PC-9 (cell line): ENCODE data around the gene PXT1. TPM values are rescaled to one million over a fixed set of nuclear protein-coding genes. Genes with fewer than 3 reads are reported as not detected.

Experiments
- BruUV-seq: library from RNA; stranded (reverse); fragments of 400-500 nt; replicated peaks from 2 replicates; lab custom pipeline; 2021; lab: Mats Ljungman, UMichigan
- CTCF ChIA-PET: fragments of 300-600 bp; sonication (Branson Sonifier 250); formaldehyde crosslinking; loops from one replicate; lab custom pipeline; 2022; ENCODE audit warnings: antibody characterized with exemption; lab: Charles Lee
- POLR2A ChIA-PET: fragments of 300-600 bp; sonication (Branson Sonifier 250); formaldehyde crosslinking; loops from one replicate; lab custom pipeline; 2022; ENCODE audit warnings: antibody characterized with exemption; ENCODE audit not compliant: unreplicated experiment; lab: Charles Lee
- DNase-seq, 2 experiments: peaks; one replicate each; pipeline versions ENCODE4 v3.0.0 to v3.0.0-alpha.2; 2015 to 2022; ENCODE audit warnings: mixed read lengths in 1 of 2
- H2AFZ ChIP-seq: fragments of 200-600 bp; sonication (generic); 2 replicates; pipeline ENCODE4 v1.8.1; 2017; ENCODE audit warnings: antibody characterized with exemption
- H3F3A ChIP-seq: fragments of 200-600 bp; sonication (generic); 2 replicates; pipeline ENCODE4 v1.8.1; 2017; ENCODE audit warnings: antibody characterized with exemption, mild to moderate bottlenecking, low read depth; ENCODE audit not compliant: insufficient read depth
- H3K27ac ChIP-seq: fragments of 200-600 bp; sonication (generic); 2 replicates; pipeline ENCODE4 v1.6.1; 2016; ENCODE audit warnings: mixed run types
- H3K27me3 ChIP-seq: fragments of 200-600 bp; sonication (generic); 2 replicates; pipeline ENCODE4 v1.6.1; 2016; ENCODE audit warnings: low read depth, mixed run types; ENCODE audit not compliant: insufficient read depth
- H3K36me3 ChIP-seq: fragments of 200-600 bp; sonication (generic); 2 replicates; pipeline ENCODE4 v1.6.1; 2016; ENCODE audit warnings: low read depth, mixed run types
- H3K4me1 ChIP-seq: fragments of 200-600 bp; sonication (generic); replicated peaks from 2 replicates; pipeline ENCODE4 v1.6.1; 2016; ENCODE audit warnings: mixed run types; ENCODE audit not compliant: insufficient read depth
- H3K4me2 ChIP-seq: fragments of 200-600 bp; sonication (generic); 2 replicates; pipeline ENCODE4 v1.6.1; 2017; ENCODE audit warnings: mixed run types
- H3K4me3 ChIP-seq: fragments of 200-600 bp; sonication (generic); 2 replicates; pipeline ENCODE4 v1.6.1; 2016; ENCODE audit warnings: mixed run types
- H3K79me2 ChIP-seq: fragments of 200-600 bp; sonication (generic); 2 replicates; pipeline ENCODE4 v1.6.1; 2017; ENCODE audit warnings: low read depth, mixed run types
- H3K9me2 ChIP-seq: fragments of 200-600 bp; sonication (generic); 2 replicates; pipeline ENCODE4 v1.8.1; 2017; ENCODE audit warnings: mild to moderate bottlenecking; ENCODE audit not compliant: insufficient read depth
- H3K9me3 ChIP-seq: fragments of 200-600 bp; sonication (generic); 2 replicates; pipeline ENCODE4 v1.8.1; 2016; ENCODE audit warnings: low read depth; ENCODE audit not compliant: insufficient read depth
- H4K20me1 ChIP-seq: fragments of 200-600 bp; sonication (generic); 2 replicates; pipeline ENCODE4 v1.8.1; 2017; ENCODE audit not compliant: insufficient read depth
- CTCF ChIP-seq: fragments of 200-600 bp; sonication (generic); conservative IDR thresholded peaks from 2 replicates; pipeline ENCODE4 v1.6.1; 2017; ENCODE audit warnings: mixed run types, antibody characterized with exemption, mild to moderate bottlenecking, moderate library complexity
- EZH2 ChIP-seq: fragments of 200-600 bp; sonication (generic); IDR thresholded peaks from 2 replicates; pipeline ENCODE4 v1.8.0; 2017; ENCODE audit warnings: antibody characterized with exemption, low read depth
- intact Hi-C: fragments of 100-400 bp; cut with micrococcal nuclease; formaldehyde crosslinking; loops from one replicate; pipeline ENCODE4 v1.10.0; 2022; ENCODE audit not compliant: unreplicated experiment
- total RNA-seq: library from RNA; stranded (reverse); gene quantifications from 2 replicates; pipeline ENCODE4 v1.2.3, GENCODE V29; 2021

Gene PXT1
- total RNA-seq, 1 experiment from 2014 or later: not detected

GRCh38 chr6:36464233-36464632 lies 21.6 kb upstream of the PXT1 start:
- Histone ChIP-seq H4K20me1 (peaks cover 9% of the 10 kb centered on the region), H2AFZ (no peak overlapping the region), H3K79me2 (peaks cover 86% of the 10 kb centered on the region), H3K9me3 (no peaks in the 10 kb centered on the region), H3K4me3 (no peak overlapping the region), H3F3A (peaks cover 7% of the 10 kb centered on the region; the same call in 1 of the 2 replicates), H3K4me2 (no peak overlapping the region), H3K9me2 (no peaks in the 10 kb centered on the region), H3K27me3 (no peaks in the 10 kb centered on the region), H3K36me3 (no peaks in the 10 kb centered on the region), H3K27ac (no peak overlapping the region), H3K4me1 (no peaks in the 10 kb centered on the region)
- ChIA-PET CTCF (no interaction called here), POLR2A (no interaction called here)
- intact Hi-C loops: no loop called here
- DNase-seq: no peak
- no TSS peak for BruUV-seq
- TF ChIP-seq CTCF (no peak), EZH2 (no peak)

GRCh38 chr6:36463676-36464075 lies 21.0 kb upstream of the PXT1 start:
- intact Hi-C loops: no loop called here
- CTCF ChIA-PET: no interaction called here
- TF ChIP-seq CTCF (no peak), EZH2 (no peak)

GRCh38 chr6:36461646-36462045 lies 19.0 kb upstream of the PXT1 start:
- Histone ChIP-seq H3K36me3 (no peaks in the 10 kb centered on the region; the same call in 1 of the 2 replicates), H4K20me1 (peaks cover 2% of the 10 kb centered on the region; the same call in 1 of the 2 replicates), H3K27ac (no peak overlapping the region), H2AFZ (no peak overlapping the region), H3K4me3 (no peak overlapping the region), H3K9me2 (no peaks in the 10 kb centered on the region), H3K79me2 (peaks cover 84% of the 10 kb centered on the region), H3K27me3 (no peaks in the 10 kb centered on the region), H3K4me1 (no peaks in the 10 kb centered on the region), H3K9me3 (no peaks in the 10 kb centered on the region), H3F3A (peaks cover 7% of the 10 kb centered on the region; the same call in 1 of the 2 replicates), H3K4me2 (no peak overlapping the region)
- no TSS peak for BruUV-seq
- TF ChIP-seq CTCF (no peak), EZH2 (no peak)
- DNase-seq: no peak
- ChIA-PET CTCF (no interaction called here), POLR2A (no interaction called here)
- intact Hi-C loops: no loop called here

More at GRCh38 chr6:36463676-36464075, 21.0 kb upstream of the PXT1 start:
- peaks cover 6% of the 10 kb centered on the region; the same call in 1 of the 2 replicates for H4K20me1 ChIP-seq
- H3K9me2 ChIP-seq: no peaks in the 10 kb centered on the region
- no peak overlapping the region for H3K27ac ChIP-seq
- H3K4me2 ChIP-seq: no peak overlapping the region
- H3K4me1 ChIP-seq: no peaks in the 10 kb centered on the region
- no TSS peak for BruUV-seq
- DNase-seq: no peak
- POLR2A ChIA-PET: interaction anchor here (0.6 to 0.9 kb wide), 2 partner anchors 40 to 129 kb away, joined by 5 to 6 read pairs; no protein-coding TSS in a partner anchor
- no peaks in the 10 kb centered on the region for H3K27me3 ChIP-seq
- H3K36me3 ChIP-seq: no peaks in the 10 kb centered on the region
- H3K79me2 ChIP-seq: peaks cover 84% of the 10 kb centered on the region
- H3K4me3 ChIP-seq: no peak overlapping the region
- no peaks in the 10 kb centered on the region for H3K9me3 ChIP-seq
- H2AFZ ChIP-seq: no peak overlapping the region
- H3F3A ChIP-seq: peaks cover 7% of the 10 kb centered on the region; the same call in 1 of the 2 replicates
